Fibroblast of pulmonary artery (primary cell): ENCODE results near the gene SMYD1.

ENCODE experiments used
- DNase-seq: peaks from one replicate; pipeline ENCODE4 v3.0.0-alpha.2; 2010; ENCODE audit warnings: low read depth
- H3K4me3 ChIP-seq: replicated peaks from 2 replicates; pipeline ENCODE4 v1.5.1; 2011; ENCODE audit warnings: low read depth, mild to moderate bottlenecking, control low read depth, low read length, moderate library complexity
- CTCF ChIP-seq: IDR thresholded peaks from 2 replicates; pipeline ENCODE4 v1.5.1; 2011; ENCODE audit warnings: mild to moderate bottlenecking, control low read depth, low read length, inconsistent platforms; ENCODE audit errors: missing control alignments

SMYD1 gene

GRCh38 chr2:88139203-88139702 is 71.6 kb downstream of the SMYD1 start:
- TF ChIP-seq CTCF: no peak
- DNase-seq: no peak
- no peak overlapping the region for H3K4me3 ChIP-seq

GRCh38 chr2:88139804-88140203 is 72.2 kb downstream of the SMYD1 start:
- no peak for TF ChIP-seq CTCF
- H3K4me3 ChIP-seq: no peak overlapping the region
- DNase-seq: no peak

GRCh38 chr2:88141952-88142351 is 74.3 kb downstream of the SMYD1 start:
- TF ChIP-seq CTCF: no peak
- no peak overlapping the region for H3K4me3 ChIP-seq
- no peak for DNase-seq

- no peak for DNase-seq
- H3K4me3 ChIP-seq: no peak overlapping the region
- TF ChIP-seq CTCF: no peak
Observed at GRCh38 chr2:88144271-88144670, 76.6 kb downstream of the SMYD1 start.

- no peak overlapping the region for H3K4me3 ChIP-seq
- no peak for DNase-seq
- TF ChIP-seq CTCF: no peak
Observed at GRCh38 chr2:88144914-88145497, 77.4 kb downstream of the SMYD1 start.

GRCh38 chr2:88146590-88146989 is 79.0 kb downstream of the SMYD1 start:
- no peak overlapping the region for H3K4me3 ChIP-seq
- TF ChIP-seq CTCF: no peak
- DNase-seq: no peak

GRCh38 chr2:88147145-88147544 is 79.5 kb downstream of the SMYD1 start:
- TF ChIP-seq CTCF: no peak
- H3K4me3 ChIP-seq: no peak overlapping the region
- no peak for DNase-seq
